Lower leg skin (tissue), 4 donors: ENCODE data around the gene GNG7. TPM values are rescaled to one million over a fixed set of nuclear protein-coding genes. Genes with fewer than 3 reads are reported as not detected.
A peak's percentile ranks its signal among the peaks of the same experiment; 100 is the strongest.
"Not testable (repeated sequence)": the region's sequence is repeated elsewhere in the genome, so short reads cannot be mapped to it uniquely, and the experiment has no call there.

Experiments
- DNase-seq, 2 donors: peaks; one replicate each; pipeline ENCODE4 v3.0.0-alpha.2; 2019; ENCODE audit warnings: low spot score in 2 of 2
- H3K4me3 ChIP-seq: fragments of 200-600 bp; sonication (generic); 2 replicates; pipeline ENCODE4 v1.5.1; 2017; ENCODE audit warnings: mild to moderate bottlenecking, low read depth; ENCODE audit not compliant: poor library complexity, severe bottlenecking
- CTCF ChIP-seq, 3 donors: fragments of 450-650 bp; IDR thresholded peaks; one replicate each; pipeline ENCODE4 v1.5.1; 2016; ENCODE audit warnings: antibody characterized with exemption in 3 of 3, mild to moderate bottlenecking in 3 of 3, moderate library complexity in 2 of 3
- POLR2A ChIP-seq, 2 donors: fragments of 450-650 bp; IDR thresholded peaks; one replicate each; pipeline ENCODE4 v1.6.1; 2016 to 2017; ENCODE audit warnings: antibody characterized with exemption in 2 of 2, mild to moderate bottlenecking in 1 of 2, moderate library complexity in 1 of 2
- WGBS, 2 donors: methylation state at CpG; one replicate each; pipeline ENCODE4 v1.1.5; 2018; 5-methylcytosine and 5-hydroxymethylcytosine counted together
- intact Hi-C: fragments of 100-400 bp; cut with DNase I; formaldehyde crosslinking; loops from one replicate; pipeline ENCODE4 v1.15.0; 2023; ENCODE audit warnings: low total_unique reads
- total RNA-seq, 4 donors: library from RNA; depleted of rRNA; stranded (reverse); fragments of >200 nt; gene quantifications; one replicate each; pipeline ENCODE4 v1.1.0, GENCODE V29; 2016

The GNG7 gene
- total RNA-seq, 4 donors from 2014 or later = 0.59 to 3.4 (median 2.4) TPM

GRCh38 chr19:2560369-2560768, 142.1 kb downstream of the GNG7 start:
- intact Hi-C loops = no loop called here
- DNase-seq = no peak
- no peak for TF ChIP-seq POLR2A (IDR thresholded peaks at IDR 0.05)
- TF ChIP-seq CTCF (IDR thresholded peaks at IDR 0.05) = no peak
- no peak overlapping the region for H3K4me3 ChIP-seq
- WGBS, 2 donors = 93 to 95% methylated on average over 13 of the region's 13 CpGs

- DNase-seq = no peak
- no peak overlapping the region for H3K4me3 ChIP-seq
- intact Hi-C loops = no loop called here
These were observed 144.0 kb downstream of the GNG7 start for GRCh38 chr19:2558543-2558942.

GRCh38 chr19:2558131-2558530, 144.4 kb downstream of the GNG7 start:
- H3K4me3 ChIP-seq, intact Hi-C loops, DNase-seq: not testable (repeated sequence)
- 76 to 80% methylated on average over 7 of the region's 7 CpGs for WGBS, 2 donors

More at GRCh38 chr19:2558543-2558942, 144.0 kb downstream of the GNG7 start:
- WGBS, 2 donors = 98 to 100% methylated on average over 2 of the region's 2 CpGs
- TF ChIP-seq POLR2A (IDR thresholded peaks at IDR 0.05) = no peak
- TF ChIP-seq CTCF (IDR thresholded peaks at IDR 0.05) = no peak

- intact Hi-C loops = no loop called here
- WGBS, 2 donors = 88 to 89% methylated on average over 17 of the region's 17 CpGs
- TF ChIP-seq POLR2A (IDR thresholded peaks at IDR 0.05) = no peak
- TF ChIP-seq CTCF (IDR thresholded peaks at IDR 0.05) = peak in 1 of 3 donors; percentile 48
- no peak overlapping the region for H3K4me3 ChIP-seq
- DNase-seq = peak in 1 of 2 donors; percentile 23
These were observed 145.4 kb downstream of the GNG7 start for GRCh38 chr19:2557093-2557440.

- no peak overlapping the region for H3K4me3 ChIP-seq
- WGBS, 2 donors = 80 to 82% methylated on average over 21 to 32 of the region's 37 CpGs
- intact Hi-C loops = no loop called here
- no peak for DNase-seq
- TF ChIP-seq CTCF (IDR thresholded peaks at IDR 0.05) = no peak
- no peak for TF ChIP-seq POLR2A (IDR thresholded peaks at IDR 0.05)
These were observed 146.0 kb downstream of the GNG7 start for GRCh38 chr19:2556221-2557092.

GRCh38 chr19:2555422-2556220, 146.9 kb downstream of the GNG7 start:
- intact Hi-C loops = no loop called here
- 74 to 86% methylated on average over 34 to 42 of the region's 42 CpGs for WGBS, 2 donors
- TF ChIP-seq POLR2A (IDR thresholded peaks at IDR 0.05) (no peak), CTCF (IDR thresholded peaks at IDR 0.05) (no peak)
- H3K4me3 ChIP-seq = no peak overlapping the region
- peak in 1 of 2 donors; percentile 83 for DNase-seq
